22Rv1 (cell line): ENCODE data around the gene RHBDF2.

Experiments used
- CTCF ChIP-seq: fragments of 450-650 bp; IDR thresholded peaks from 2 replicates; pipeline ENCODE4 v1.5.1; 2017; ENCODE audit warnings: mild to moderate bottlenecking
- ZFX ChIP-seq: fragments of 450-650 bp; IDR thresholded peaks from 2 replicates; pipeline ENCODE4 v1.6.1; 2017; ENCODE audit warnings: antibody characterized with exemption, borderline replicate concordance

- TF ChIP-seq CTCF, result no peak
- TF ChIP-seq ZFX, result no peak
Observed at GRCh38 chr17:76491271-76492122, 9.7 kb downstream of the RHBDF2 start.
